ENCODE measurements around the gene DENND10.
"Not testable (repeated sequence)": the region's sequence is repeated elsewhere in the genome, so short reads cannot be mapped to it uniquely, and the experiment has no call there.

The DENND10 gene

GRCh38 chr10:119101366-119102098, 2.4 kb upstream of the DENND10 start:
- no peaks in the 10 kb centered on the region for H3K36me3 ChIP-seq (ENCODE audit: insufficient read depth)
- no peaks in the 10 kb centered on the region for H3K27me3 ChIP-seq (ENCODE audit: insufficient read depth, low read depth)
- no peak overlapping the region for H3K4me3 ChIP-seq (IDR thresholded peaks at IDR 0.05; ENCODE audit: insufficient read depth, low read depth, low read length)
- peaks cover 17% of the 10 kb centered on the region for H3K4me1 ChIP-seq (ENCODE audit: low read depth, poor library complexity, severe bottlenecking)
- H4K20me1 ChIP-seq (ENCODE audit: insufficient read depth), result no peaks in the 10 kb centered on the region
- no peak overlapping the region for H2AFZ ChIP-seq (ENCODE audit: low read depth)
- no peak overlapping the region for H3K4me2 ChIP-seq
- H3K9ac ChIP-seq, result no peak overlapping the region
- TF ChIP-seq CTCF (conservative IDR thresholded peaks at IDR 0.05; ENCODE audit: low read depth, low read length), result no peak
- peaks cover 20% of the 10 kb centered on the region for H3K79me2 ChIP-seq (ENCODE audit: insufficient read depth, low read depth)
- no peak overlapping the region for H3K27ac ChIP-seq

- peaks cover 17% of the 10 kb centered on the region for H3K4me1 ChIP-seq (ENCODE audit: low read depth, poor library complexity, severe bottlenecking)
- no peak overlapping the region for H3K4me3 ChIP-seq (IDR thresholded peaks at IDR 0.05; ENCODE audit: insufficient read depth, low read depth, low read length)
- peaks cover 2% of the 10 kb centered on the region; the same call in 1 of the 2 replicates for H3K36me3 ChIP-seq (ENCODE audit: insufficient read depth)
- no peak for TF ChIP-seq CTCF (conservative IDR thresholded peaks at IDR 0.05; ENCODE audit: low read depth, low read length)
- H3K27ac ChIP-seq, result no peak overlapping the region
- 0 out of 2 replicates have a peak overlapping the region, but pooled peaks have one; percentile 15 for H3K4me2 ChIP-seq
- no peak overlapping the region for H3K9ac ChIP-seq
- H3K27me3 ChIP-seq (ENCODE audit: insufficient read depth, low read depth), result no peaks in the 10 kb centered on the region
- peak overlapping the region; percentile 66 for H2AFZ ChIP-seq (ENCODE audit: low read depth)
- no peaks in the 10 kb centered on the region for H4K20me1 ChIP-seq (ENCODE audit: insufficient read depth)
- peaks cover 24% of the 10 kb centered on the region for H3K79me2 ChIP-seq (ENCODE audit: insufficient read depth, low read depth)
Measured at GRCh38 chr10:119103241-119103902, 541 bp upstream of the DENND10 start.

- Histone ChIP-seq H3K36me3 (ENCODE audit: insufficient read depth) (peaks cover 2% of the 10 kb centered on the region; the same call in 1 of the 2 replicates), H3K27ac (no peak overlapping the region), H3K79me2 (ENCODE audit: insufficient read depth, low read depth) (peaks cover 24% of the 10 kb centered on the region), H3K4me2 (peak overlapping the region; percentile 99), H3K4me1 (ENCODE audit: low read depth, poor library complexity, severe bottlenecking) (peaks cover 17% of the 10 kb centered on the region), H3K9ac (peak overlapping the region; percentile 44; the same call in 1 of the 2 replicates), H4K20me1 (ENCODE audit: insufficient read depth) (no peaks in the 10 kb centered on the region), H2AFZ (ENCODE audit: low read depth) (peak overlapping the region; percentile 57; the same call in 1 of the 2 replicates), H3K27me3 (ENCODE audit: insufficient read depth, low read depth) (no peaks in the 10 kb centered on the region), H3K4me3 (IDR thresholded peaks at IDR 0.05; ENCODE audit: insufficient read depth, low read depth, low read length) (no peak overlapping the region)
- TF ChIP-seq CTCF (conservative IDR thresholded peaks at IDR 0.05; ENCODE audit: low read depth, low read length), result no peak
Measured at GRCh38 chr10:119104654-119105015, 722 bp downstream of the DENND10 start.

- Histone ChIP-seq H4K20me1 (ENCODE audit: insufficient read depth) (no peaks in the 10 kb centered on the region), H3K4me3 (IDR thresholded peaks at IDR 0.05; ENCODE audit: insufficient read depth, low read depth, low read length) (no peak overlapping the region), H3K9ac (peak overlapping the region; percentile 44; the same call in 1 of the 2 replicates), H3K27me3 (ENCODE audit: insufficient read depth, low read depth) (no peaks in the 10 kb centered on the region), H3K27ac (no peak overlapping the region), H2AFZ (ENCODE audit: low read depth) (no peak overlapping the region; the same call in 1 of the 2 replicates), H3K36me3 (ENCODE audit: insufficient read depth) (peaks cover 2% of the 10 kb centered on the region; the same call in 1 of the 2 replicates), H3K4me2 (peak overlapping the region; percentile 99), H3K79me2 (ENCODE audit: insufficient read depth, low read depth) (peaks cover 24% of the 10 kb centered on the region), H3K4me1 (ENCODE audit: low read depth, poor library complexity, severe bottlenecking) (peaks cover 17% of the 10 kb centered on the region)
- TF ChIP-seq CTCF (conservative IDR thresholded peaks at IDR 0.05; ENCODE audit: low read depth, low read length), result no peak
Measured at GRCh38 chr10:119105155-119105554, 1.2 kb downstream of the DENND10 start.

GRCh38 chr10:119105899-119106298, 2.0 kb downstream of the DENND10 start:
- H3K4me3 ChIP-seq (IDR thresholded peaks at IDR 0.05; ENCODE audit: insufficient read depth, low read depth, low read length); H3K36me3 ChIP-seq (ENCODE audit: insufficient read depth); H4K20me1 ChIP-seq (ENCODE audit: insufficient read depth); H3K9ac ChIP-seq; H3K27me3 ChIP-seq (ENCODE audit: insufficient read depth, low read depth); H3K27ac ChIP-seq; H2AFZ ChIP-seq (ENCODE audit: low read depth): not testable (repeated sequence)
- Histone ChIP-seq H3K79me2 (ENCODE audit: insufficient read depth, low read depth) (peaks cover 24% of the 10 kb centered on the region), H3K4me2 (peak overlapping the region; percentile 99; the same call in 1 of the 2 replicates), H3K4me1 (ENCODE audit: low read depth, poor library complexity, severe bottlenecking) (peaks cover 17% of the 10 kb centered on the region)

GRCh38 chr10:119107106-119107505, 3.2 kb downstream of the DENND10 start:
- not testable (repeated sequence) for H3K4me2 ChIP-seq; H3K27me3 ChIP-seq (ENCODE audit: insufficient read depth, low read depth); H3K9ac ChIP-seq; H2AFZ ChIP-seq (ENCODE audit: low read depth); H4K20me1 ChIP-seq (ENCODE audit: insufficient read depth); H3K4me3 ChIP-seq (IDR thresholded peaks at IDR 0.05; ENCODE audit: insufficient read depth, low read depth, low read length); H3K36me3 ChIP-seq (ENCODE audit: insufficient read depth); H3K27ac ChIP-seq
- Histone ChIP-seq H3K79me2 (ENCODE audit: insufficient read depth, low read depth) (peaks cover 24% of the 10 kb centered on the region), H3K4me1 (ENCODE audit: low read depth, poor library complexity, severe bottlenecking) (peaks cover 17% of the 10 kb centered on the region)
